SK-N-MC (cell line): Measurements from ENCODE around the gene PPP4R3B.
"Not testable (repeated sequence)": the region's sequence is repeated elsewhere in the genome, so short reads cannot be mapped to it uniquely, and the experiment has no call there.

Experiments
- DNase-seq: peaks from one replicate; pipeline ENCODE4 v3.0.0-alpha.2; 2011; ENCODE audit warnings: low read depth, low spot score
- H3K27ac ChIP-seq: fragments of 200-600 bp; sonication (generic); 2 replicates; pipeline ENCODE4 v1.5.1; 2016; ENCODE audit warnings: mixed run types
- H3K36me3 ChIP-seq: fragments of 200-600 bp; sonication (generic); 2 replicates; pipeline ENCODE4 v1.6.1; 2017; ENCODE audit warnings: antibody characterized with exemption, low read length, mixed read lengths; ENCODE audit not compliant: insufficient read depth
- H3K4me3 ChIP-seq: fragments of 200-600 bp; sonication (generic); 2 replicates; pipeline ENCODE4 v1.5.1; 2016
- H3K9ac ChIP-seq: fragments of 200-600 bp; sonication (generic); 2 replicates; pipeline ENCODE4 v1.8.0; 2017; ENCODE audit warnings: mixed run types, mixed read lengths; ENCODE audit not compliant: insufficient read length
- H3K9me3 ChIP-seq: fragments of 200-600 bp; sonication (generic); 2 replicates; pipeline ENCODE4 v1.6.1; 2017; ENCODE audit warnings: low read depth, mild to moderate bottlenecking, antibody characterized with exemption, low read length, moderate library complexity, mixed read lengths
- EZH2 ChIP-seq: fragments of 200-600 bp; sonication (generic); IDR thresholded peaks from one replicate; pipeline ENCODE4 v1.6.1; 2017; ENCODE audit warnings: antibody characterized with exemption
- FOXP2 ChIP-seq: optimal IDR thresholded peaks from 2 replicates; pipeline ENCODE3; 2011; ENCODE audit warnings: mild to moderate bottlenecking, moderate library complexity; ENCODE audit not compliant: insufficient read depth; ENCODE audit errors: extremely low read length, control extremely low read depth
- POLR2AphosphoS5 ChIP-seq: IDR thresholded peaks from 2 replicates; pipeline ENCODE4 v1.6.1; 2012; ENCODE audit warnings: mild to moderate bottlenecking, low read depth, low read length, borderline replicate concordance

PPP4R3B gene

GRCh38 chr2:55604027-55604565 lies 13.3 kb downstream of the PPP4R3B start:
- H3K9ac ChIP-seq, result no peak overlapping the region
- no peak overlapping the region for H3K27ac ChIP-seq
- no peak for DNase-seq
- TF ChIP-seq POLR2AphosphoS5, result no peak
- no peak for TF ChIP-seq EZH2
- TF ChIP-seq FOXP2, result no peak
- no peak overlapping the region for H3K4me3 ChIP-seq
- no peaks in the 10 kb centered on the region for H3K9me3 ChIP-seq
- peaks cover 35% of the 10 kb centered on the region for H3K36me3 ChIP-seq

GRCh38 chr2:55601849-55602248 lies 15.6 kb downstream of the PPP4R3B start:
- DNase-seq, result no peak
- Histone ChIP-seq H3K27ac (no peak overlapping the region), H3K36me3 (peaks cover 48% of the 10 kb centered on the region), H3K4me3 (no peak overlapping the region), H3K9me3 (no peaks in the 10 kb centered on the region), H3K9ac (no peak overlapping the region)
- TF ChIP-seq POLR2AphosphoS5 (no peak), EZH2 (no peak), FOXP2 (no peak)

GRCh38 chr2:55598056-55598795 lies 19.2 kb downstream of the PPP4R3B start:
- Histone ChIP-seq H3K4me3 (no peak overlapping the region), H3K36me3 (peaks cover 66% of the 10 kb centered on the region), H3K9me3 (no peaks in the 10 kb centered on the region), H3K27ac (no peak overlapping the region), H3K9ac (no peak overlapping the region)
- DNase-seq, result no peak
- TF ChIP-seq POLR2AphosphoS5, result no peak
- no peak for TF ChIP-seq EZH2
- TF ChIP-seq FOXP2, result no peak

- not testable (repeated sequence) for DNase-seq, H3K9me3 ChIP-seq, H3K4me3 ChIP-seq, H3K9ac ChIP-seq, H3K27ac ChIP-seq
- peaks cover 56% of the 10 kb centered on the region for H3K36me3 ChIP-seq
Measured at GRCh38 chr2:55596795-55597194, 20.6 kb downstream of the PPP4R3B start.

- Histone ChIP-seq H3K9me3 (no peaks in the 10 kb centered on the region), H3K36me3 (peaks cover 59% of the 10 kb centered on the region), H3K4me3 (no peak overlapping the region), H3K9ac (no peak overlapping the region), H3K27ac (no peak overlapping the region)
- TF ChIP-seq FOXP2, result no peak
- TF ChIP-seq POLR2AphosphoS5, result no peak
- no peak for TF ChIP-seq EZH2
- no peak for DNase-seq
Measured at GRCh38 chr2:55595536-55595935, 21.9 kb downstream of the PPP4R3B start.

- H3K27ac ChIP-seq, result peak overlapping the region; percentile 42; the same call in 1 of the 2 replicates
- H3K9me3 ChIP-seq, result no peaks in the 10 kb centered on the region
- H3K36me3 ChIP-seq, result peaks cover 50% of the 10 kb centered on the region
- no peak for TF ChIP-seq POLR2AphosphoS5
- no peak for DNase-seq
- no peak overlapping the region for H3K9ac ChIP-seq
- no peak overlapping the region for H3K4me3 ChIP-seq
Measured at GRCh38 chr2:55592130-55592529, 25.3 kb downstream of the PPP4R3B start.

GRCh38 chr2:55590810-55591440 lies 26.5 kb downstream of the PPP4R3B start:
- Histone ChIP-seq H3K36me3 (peaks cover 48% of the 10 kb centered on the region), H3K4me3 (no peak overlapping the region), H3K27ac (no peak overlapping the region), H3K9ac (no peak overlapping the region), H3K9me3 (no peaks in the 10 kb centered on the region)
- DNase-seq, result no peak
- TF ChIP-seq POLR2AphosphoS5, result no peak
- TF ChIP-seq EZH2, result no peak
- TF ChIP-seq FOXP2, result no peak

GRCh38 chr2:55585451-55586080 lies 31.9 kb downstream of the PPP4R3B start:
- Histone ChIP-seq H3K27ac (peak overlapping the region; percentile 19; the same call in 1 of the 2 replicates), H3K9ac (no peak overlapping the region), H3K9me3 (no peaks in the 10 kb centered on the region), H3K36me3 (peaks cover 61% of the 10 kb centered on the region), H3K4me3 (no peak overlapping the region)
- no peak for DNase-seq
- no peak for TF ChIP-seq FOXP2
- TF ChIP-seq EZH2, result no peak
- no peak for TF ChIP-seq POLR2AphosphoS5
